Trophoblast cell (in vitro differentiated cells and primary cell): ENCODE data around the gene THSD4.

ENCODE experiments used
- DNase-seq, 2 donors: peaks; one replicate each; pipeline ENCODE4 v3.0.0-alpha.2; 2016
- H2AFZ ChIP-seq: 2 replicates; pipeline ENCODE4 v1.6.1; 2013; ENCODE audit warnings: low read length, moderate library complexity, mild to moderate bottlenecking; ENCODE audit not compliant: insufficient read depth, poor library complexity
- H2AK5ac ChIP-seq: 2 replicates; pipeline ENCODE4 v1.6.1; 2013; ENCODE audit warnings: mild to moderate bottlenecking, low read length
- H2BK120ac ChIP-seq: 2 replicates; pipeline ENCODE4 v1.6.1; 2013; ENCODE audit warnings: low read length, mild to moderate bottlenecking, moderate library complexity; ENCODE audit not compliant: insufficient read depth, poor library complexity
- H2BK12ac ChIP-seq: 2 replicates; pipeline ENCODE4 v1.6.1; 2013; ENCODE audit warnings: mild to moderate bottlenecking, low read length, moderate library complexity
- H2BK5ac ChIP-seq: 2 replicates; pipeline ENCODE4 v1.6.1; 2013; ENCODE audit warnings: low read length, low read depth, moderate library complexity, mild to moderate bottlenecking; ENCODE audit not compliant: poor library complexity
- H3K14ac ChIP-seq: 2 replicates; pipeline ENCODE4 v1.6.1; 2013; ENCODE audit warnings: mild to moderate bottlenecking, low read length
- H3K18ac ChIP-seq: 2 replicates; pipeline ENCODE4 v1.6.1; 2013; ENCODE audit warnings: mild to moderate bottlenecking, low read length
- H3K23ac ChIP-seq: 2 replicates; pipeline ENCODE4 v1.6.1; 2013; ENCODE audit warnings: low read length
- H3K27ac ChIP-seq: 2 replicates; pipeline ENCODE4 v1.5.1; 2013; ENCODE audit warnings: low read depth, mild to moderate bottlenecking, inconsistent platforms, low read length, moderate library complexity
- H3K27me3 ChIP-seq: 2 replicates; pipeline ENCODE4 v1.6.1; 2013; ENCODE audit warnings: inconsistent platforms, mild to moderate bottlenecking, low read length, moderate library complexity; ENCODE audit not compliant: insufficient read depth
- H3K36me3 ChIP-seq, 2 experiments: 1 replicate in 1 of 2; 2 replicates in 1 of 2; pipeline ENCODE4 v1.6.1; 2013; ENCODE audit warnings: low read length in 2 of 2, mild to moderate bottlenecking in 2 of 2, moderate library complexity in 1 of 2; ENCODE audit not compliant: insufficient read depth in 2 of 2, control insufficient read depth in 1 of 2
- H3K4ac ChIP-seq: 2 replicates; pipeline ENCODE4 v1.6.1; 2013; ENCODE audit warnings: low read depth, mild to moderate bottlenecking, low read length, moderate library complexity
- H3K4me1 ChIP-seq, 2 experiments: 1 replicate in 1 of 2; 2 replicates in 1 of 2; pipeline ENCODE4 v1.6.1; 2013; ENCODE audit warnings: low read length in 2 of 2, mild to moderate bottlenecking in 2 of 2, moderate library complexity in 1 of 2; ENCODE audit not compliant: insufficient read depth in 2 of 2, control insufficient read depth in 1 of 2
- H3K4me2 ChIP-seq: 2 replicates; pipeline ENCODE4 v1.6.1; 2013; ENCODE audit warnings: inconsistent platforms, mild to moderate bottlenecking, low read length, moderate library complexity
- H3K4me3 ChIP-seq: 2 replicates; pipeline ENCODE4 v1.5.1; 2013; ENCODE audit warnings: mild to moderate bottlenecking, low read depth, low read length, inconsistent platforms
- H3K79me1 ChIP-seq: one replicate; pipeline ENCODE4 v1.6.1; 2013; ENCODE audit warnings: low read length
- H3K79me2 ChIP-seq: 2 replicates; pipeline ENCODE4 v1.6.1; 2013; ENCODE audit warnings: low read length, mild to moderate bottlenecking; ENCODE audit not compliant: control insufficient read depth, insufficient read depth, poor library complexity
- H3K9ac ChIP-seq: 2 replicates; pipeline ENCODE4 v1.6.1; 2013; ENCODE audit warnings: mild to moderate bottlenecking, low read length
- H3K9me3 ChIP-seq: 2 replicates; pipeline ENCODE4 v1.6.1; 2013; ENCODE audit warnings: low read depth, mild to moderate bottlenecking, control low read depth, inconsistent platforms, low read length; ENCODE audit not compliant: insufficient read depth
- H4K12ac ChIP-seq: 2 replicates; pipeline ENCODE4 v1.6.1; 2013; ENCODE audit warnings: low read depth, mild to moderate bottlenecking, low read length, moderate library complexity
- H4K8ac ChIP-seq: 2 replicates; pipeline ENCODE4 v1.6.1; 2013; ENCODE audit warnings: low read depth, mild to moderate bottlenecking, low read length, moderate library complexity
- H4K91ac ChIP-seq: one replicate; pipeline ENCODE4 v1.6.1; 2013; ENCODE audit warnings: low read depth, mild to moderate bottlenecking, low read length, moderate library complexity
- WGBS: extraction: QIAGEN DNeasy Blood & Tissue Kit; methylation state at CpG from one replicate; pipeline ENCODE4 v1.1.7; 2013; ENCODE audit warnings: missing lambda C conversion rate; ENCODE audit not compliant: insufficient read length, insufficient coverage; ENCODE audit errors: extremely low coverage; 5-methylcytosine and 5-hydroxymethylcytosine counted together

Gene THSD4

GRCh38 chr15:71691081-71691457, 575.8 kb downstream of the THSD4 start:
- Histone ChIP-seq H4K91ac (no peak overlapping the region), H3K4me1 (no peaks in the 10 kb centered on the region), H3K27me3 (no peaks in the 10 kb centered on the region), H3K79me2 (no peaks in the 10 kb centered on the region), H3K36me3 (no peaks in the 10 kb centered on the region), H2AK5ac (no peak overlapping the region), H3K79me1 (no peaks in the 10 kb centered on the region), H3K18ac (no peak overlapping the region), H2AFZ (no peak overlapping the region), H3K4ac (no peak overlapping the region), H3K9ac (no peak overlapping the region), H3K27ac (no peak overlapping the region), H2BK120ac (no peak overlapping the region), H2BK5ac (no peak overlapping the region), H2BK12ac (no peak overlapping the region), H3K9me3 (peaks cover 2% of the 10 kb centered on the region), H3K23ac (no peak overlapping the region), H3K4me2 (no peak overlapping the region), H4K8ac (no peak overlapping the region), H3K4me3 (no peak overlapping the region), H4K12ac (no peak overlapping the region), H3K14ac (no peak overlapping the region)
- no peak for DNase-seq
- WGBS: no CpG with 5 or more reads among the region's 3 CpGs

- Histone ChIP-seq H2AK5ac (no peak overlapping the region), H3K9ac (no peak overlapping the region), H4K12ac (no peak overlapping the region), H3K4me2 (no peak overlapping the region), H2BK5ac (no peak overlapping the region), H3K79me2 (no peaks in the 10 kb centered on the region), H2BK120ac (no peak overlapping the region), H3K27me3 (no peaks in the 10 kb centered on the region), H2BK12ac (no peak overlapping the region), H4K91ac (no peak overlapping the region), H3K4me1 (no peaks in the 10 kb centered on the region), H3K9me3 (peaks cover 2% of the 10 kb centered on the region), H3K4me3 (no peak overlapping the region), H3K14ac (no peak overlapping the region), H3K4ac (no peak overlapping the region), H3K27ac (no peak overlapping the region), H2AFZ (no peak overlapping the region), H4K8ac (no peak overlapping the region), H3K18ac (no peak overlapping the region), H3K36me3 (no peaks in the 10 kb centered on the region), H3K79me1 (no peaks in the 10 kb centered on the region), H3K23ac (no peak overlapping the region)
- peak; percentile 6 to 34 for DNase-seq
- no CpG with 5 or more reads among the region's 12 CpGs for WGBS
Observed at GRCh38 chr15:71691458-71692417, 576.5 kb downstream of the THSD4 start.

- no peak overlapping the region for H3K14ac ChIP-seq
- H3K79me2 ChIP-seq: no peaks in the 10 kb centered on the region
- no peak overlapping the region for H2BK12ac ChIP-seq
- H2AFZ ChIP-seq: no peak overlapping the region
- no peak overlapping the region for H3K4me2 ChIP-seq
- DNase-seq: no peak
- no peak overlapping the region for H3K4me3 ChIP-seq
- H3K18ac ChIP-seq: no peak overlapping the region
- H4K91ac ChIP-seq: no peak overlapping the region
- no peak overlapping the region for H2BK120ac ChIP-seq
- H3K36me3 ChIP-seq: no peaks in the 10 kb centered on the region
- no peak overlapping the region for H2AK5ac ChIP-seq
- no CpG with 5 or more reads among the region's 6 CpGs for WGBS
- no peak overlapping the region for H3K4ac ChIP-seq
- H3K27ac ChIP-seq: no peak overlapping the region
- H3K23ac ChIP-seq: no peak overlapping the region
- no peaks in the 10 kb centered on the region for H3K27me3 ChIP-seq
- H2BK5ac ChIP-seq: no peak overlapping the region
- no peak overlapping the region for H4K12ac ChIP-seq
- no peak overlapping the region for H3K9ac ChIP-seq
- no peak overlapping the region for H4K8ac ChIP-seq
- peaks cover 1% of the 10 kb centered on the region for H3K9me3 ChIP-seq
- peaks cover 0 to 3% of the 10 kb centered on the region in 2 experiments for H3K4me1 ChIP-seq
- no peaks in the 10 kb centered on the region for H3K79me1 ChIP-seq
Observed at GRCh38 chr15:71697236-71697635, 582.0 kb downstream of the THSD4 start.

- Histone ChIP-seq H3K36me3 (no peaks in the 10 kb centered on the region), H3K23ac (no peak overlapping the region), H3K4me2 (no peak overlapping the region), H2BK5ac (no peak overlapping the region), H3K4me1 (peaks cover 0 to 3% of the 10 kb centered on the region in 2 experiments), H3K27ac (no peak overlapping the region), H2AK5ac (no peak overlapping the region), H3K9me3 (peaks cover 1% of the 10 kb centered on the region), H3K79me1 (no peaks in the 10 kb centered on the region), H3K4me3 (no peak overlapping the region), H3K79me2 (no peaks in the 10 kb centered on the region), H3K27me3 (no peaks in the 10 kb centered on the region), H4K12ac (no peak overlapping the region), H2AFZ (no peak overlapping the region), H3K14ac (no peak overlapping the region), H3K4ac (no peak overlapping the region), H4K91ac (no peak overlapping the region), H3K9ac (no peak overlapping the region), H2BK12ac (no peak overlapping the region), H3K18ac (no peak overlapping the region), H4K8ac (no peak overlapping the region), H2BK120ac (no peak overlapping the region)
- no peak for DNase-seq
- whole genome bisulfite sequencing: no CpG with 5 or more reads among the region's 3 CpGs
Observed at GRCh38 chr15:71698030-71698429, 582.8 kb downstream of the THSD4 start.
